Choroid plexus epithelial cell (primary cell): ENCODE measurements around the gene TTC23.

ENCODE experiments used
- DNase-seq: peaks from one replicate; pipeline ENCODE4 v3.0.0-alpha.2; 2010; ENCODE audit warnings: low read depth
- H3K4me3 ChIP-seq: 2 replicates; pipeline ENCODE4 v1.5.1; 2011; ENCODE audit warnings: low read depth, mild to moderate bottlenecking, control low read depth, low read length, moderate library complexity
- TF ChIP-seq, protein P1 (sequence below): conservative IDR thresholded peaks from 2 replicates; pipeline ENCODE4 v1.5.1; 2011; ENCODE audit warnings: low read depth, mild to moderate bottlenecking, control low read depth, inconsistent platforms, low read length, moderate library complexity

Gene TTC23

DNA sequence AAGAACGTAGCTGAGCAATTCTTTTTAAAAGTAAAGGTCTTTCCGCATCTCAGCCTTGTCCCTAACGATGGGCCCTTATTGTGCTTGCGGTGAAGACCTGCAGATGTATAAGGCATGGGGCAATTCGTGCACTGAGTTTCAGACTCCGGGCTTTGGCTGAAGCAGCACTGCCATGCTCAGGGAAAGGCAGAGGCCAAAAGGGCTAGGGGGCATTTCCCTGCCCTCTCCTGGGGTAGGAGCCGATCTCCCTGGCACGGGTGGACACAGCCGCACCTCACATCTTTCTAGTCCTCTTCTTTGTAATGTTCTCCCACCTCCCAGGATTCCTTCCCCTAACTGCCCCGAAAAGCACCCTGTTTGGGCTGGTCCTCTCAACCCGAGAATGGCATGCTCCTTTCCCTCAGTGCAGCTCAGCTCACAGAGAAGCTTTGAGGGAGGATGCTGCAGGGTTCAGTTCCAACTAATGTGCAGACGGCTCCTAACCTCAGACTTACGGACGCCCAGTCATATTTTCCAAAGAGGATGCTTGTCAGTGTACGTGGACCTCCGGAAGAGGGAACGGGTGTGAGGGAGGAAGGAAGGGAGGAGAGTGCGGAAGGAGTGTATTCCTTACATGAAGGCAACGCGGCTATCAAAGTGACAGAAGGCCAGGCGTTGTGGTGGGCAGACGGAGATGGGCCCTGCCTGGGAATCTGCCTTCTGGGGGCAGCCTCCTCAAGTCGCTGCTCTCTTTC is 83.3 kb downstream of the TTC23 start:
- H3K4me3 ChIP-seq, result no peak overlapping the region

DNA sequence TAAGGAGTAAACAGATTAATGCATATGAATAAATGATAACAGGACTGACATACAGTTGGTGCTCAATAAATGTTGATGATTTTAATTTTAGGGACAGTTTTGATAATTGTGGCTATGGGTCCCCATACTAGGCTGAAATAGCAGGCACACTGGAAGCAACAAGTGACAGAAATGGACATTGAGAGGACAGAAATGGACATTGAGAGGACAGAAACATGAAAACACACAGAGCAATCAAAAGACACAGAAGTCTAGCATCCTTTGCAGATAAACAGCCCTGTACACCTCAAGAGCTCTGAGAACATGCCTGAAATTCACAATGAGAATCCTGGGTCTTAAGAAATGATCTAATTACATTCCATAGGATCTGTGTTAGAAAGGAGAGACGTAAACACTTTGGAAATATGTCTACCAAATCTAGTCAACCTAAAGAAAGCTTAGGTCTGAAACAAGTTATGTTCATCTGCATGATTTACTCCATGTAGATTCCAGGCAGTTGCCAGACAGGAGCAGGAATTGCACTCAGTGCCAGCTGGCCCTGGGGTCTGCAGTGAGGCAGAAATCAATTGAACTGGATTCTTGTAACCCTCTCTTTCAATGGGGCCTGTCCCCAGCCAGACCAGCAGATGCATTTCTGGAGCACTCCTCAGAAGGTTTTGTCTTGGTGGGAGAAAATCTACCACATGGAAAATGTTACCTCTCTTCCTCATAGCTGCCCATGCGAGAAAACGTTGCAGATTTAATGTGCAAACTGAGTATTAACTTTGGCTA is 84.2 kb downstream of the TTC23 start:
- DNase-seq, result no peak
- TF ChIP-seq, protein P1, sequence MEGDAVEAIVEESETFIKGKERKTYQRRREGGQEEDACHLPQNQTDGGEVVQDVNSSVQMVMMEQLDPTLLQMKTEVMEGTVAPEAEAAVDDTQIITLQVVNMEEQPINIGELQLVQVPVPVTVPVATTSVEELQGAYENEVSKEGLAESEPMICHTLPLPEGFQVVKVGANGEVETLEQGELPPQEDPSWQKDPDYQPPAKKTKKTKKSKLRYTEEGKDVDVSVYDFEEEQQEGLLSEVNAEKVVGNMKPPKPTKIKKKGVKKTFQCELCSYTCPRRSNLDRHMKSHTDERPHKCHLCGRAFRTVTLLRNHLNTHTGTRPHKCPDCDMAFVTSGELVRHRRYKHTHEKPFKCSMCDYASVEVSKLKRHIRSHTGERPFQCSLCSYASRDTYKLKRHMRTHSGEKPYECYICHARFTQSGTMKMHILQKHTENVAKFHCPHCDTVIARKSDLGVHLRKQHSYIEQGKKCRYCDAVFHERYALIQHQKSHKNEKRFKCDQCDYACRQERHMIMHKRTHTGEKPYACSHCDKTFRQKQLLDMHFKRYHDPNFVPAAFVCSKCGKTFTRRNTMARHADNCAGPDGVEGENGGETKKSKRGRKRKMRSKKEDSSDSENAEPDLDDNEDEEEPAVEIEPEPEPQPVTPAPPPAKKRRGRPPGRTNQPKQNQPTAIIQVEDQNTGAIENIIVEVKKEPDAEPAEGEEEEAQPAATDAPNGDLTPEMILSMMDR, result no peak
- no peak overlapping the region for H3K4me3 ChIP-seq

More for the DNA sequence above, 83.3 kb downstream of the TTC23 start:
- no peak for DNase-seq
- TF ChIP-seq, protein P1, result no peak

- no peak for DNase-seq
- TF ChIP-seq, protein P1, result no peak
- no peak overlapping the region for H3K4me3 ChIP-seq
Measured at GRCh38 chr15:99164119-99164518, 85.3 kb downstream of the TTC23 start.

DNA sequence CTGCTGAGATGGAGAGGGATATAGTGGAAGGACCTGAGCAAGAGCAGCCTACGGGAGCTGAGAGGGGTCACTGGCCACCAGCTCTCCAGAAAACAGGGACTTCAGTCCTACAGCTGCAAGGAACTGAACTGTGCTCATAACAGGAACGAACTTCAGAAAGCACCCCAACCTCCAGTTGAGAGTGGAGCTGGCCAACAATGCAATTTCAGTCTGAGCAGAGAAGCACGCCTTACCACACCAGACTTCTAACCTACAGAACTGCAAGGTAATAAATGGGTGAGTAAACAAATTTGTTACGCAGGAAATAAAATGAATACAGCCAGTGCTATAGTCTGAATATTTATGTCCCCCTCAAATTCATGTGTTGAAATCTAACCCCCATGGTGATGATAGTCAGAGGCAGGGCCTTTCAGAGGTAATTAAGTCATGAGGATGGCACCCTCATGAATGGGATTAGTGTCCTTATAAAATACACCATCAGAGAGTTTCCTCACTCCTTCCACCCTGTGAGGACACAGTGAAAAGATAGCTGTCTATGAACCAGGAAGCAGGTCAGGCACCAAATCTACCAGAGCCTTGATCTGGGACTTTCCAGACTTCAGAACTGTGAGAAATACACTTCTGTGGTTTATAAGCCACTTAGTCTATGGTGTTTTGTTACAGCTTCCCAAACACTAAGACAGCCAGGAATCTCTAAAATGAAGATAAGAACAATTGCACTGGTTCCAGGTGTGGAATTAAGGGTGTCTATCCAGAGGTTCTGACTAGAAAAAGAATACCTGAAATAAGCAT is 85.9 kb downstream of the TTC23 start:
- no peak overlapping the region for H3K4me3 ChIP-seq
- peak; percentile 22 for DNase-seq
- TF ChIP-seq, protein P1, result no peak

DNA sequence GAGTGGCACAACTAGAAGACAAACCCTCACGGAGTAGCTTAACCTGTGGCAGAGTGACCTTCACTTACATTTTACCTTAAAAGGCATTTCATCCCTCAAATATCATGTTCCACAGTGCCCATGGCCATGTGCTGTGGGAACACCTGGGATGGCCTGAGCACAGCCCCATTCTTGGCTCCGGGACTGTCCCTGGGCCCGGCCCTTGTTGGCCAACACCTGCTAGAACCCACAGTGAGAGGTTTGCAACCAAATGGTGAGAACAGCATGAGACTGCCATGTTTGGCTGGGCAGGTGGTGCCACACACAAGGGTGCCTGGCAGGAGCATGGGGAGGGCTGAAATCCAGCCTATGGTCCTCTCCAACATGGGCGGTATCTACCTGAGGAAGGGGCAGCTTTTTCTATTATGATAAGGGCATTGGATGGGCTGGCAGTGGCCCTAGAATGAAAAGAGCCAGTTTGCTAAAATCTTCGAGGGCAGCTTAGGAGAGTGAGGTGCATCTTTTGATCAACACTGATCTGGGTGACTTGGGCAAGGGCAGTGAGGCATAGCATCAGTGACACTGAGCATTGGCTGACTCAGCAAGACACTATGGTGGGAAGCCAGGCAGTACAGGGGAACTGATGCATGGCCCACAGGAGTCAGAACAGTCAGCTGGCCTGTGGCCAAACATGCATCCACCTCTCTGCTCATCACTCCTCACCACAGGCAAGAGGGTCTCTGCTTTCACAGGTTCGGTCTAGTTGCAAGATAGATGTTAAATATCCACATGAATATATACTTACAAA is 90.6 kb downstream of the TTC23 start:
- DNase-seq, result no peak
- TF ChIP-seq, protein P1, result no peak

DNA sequence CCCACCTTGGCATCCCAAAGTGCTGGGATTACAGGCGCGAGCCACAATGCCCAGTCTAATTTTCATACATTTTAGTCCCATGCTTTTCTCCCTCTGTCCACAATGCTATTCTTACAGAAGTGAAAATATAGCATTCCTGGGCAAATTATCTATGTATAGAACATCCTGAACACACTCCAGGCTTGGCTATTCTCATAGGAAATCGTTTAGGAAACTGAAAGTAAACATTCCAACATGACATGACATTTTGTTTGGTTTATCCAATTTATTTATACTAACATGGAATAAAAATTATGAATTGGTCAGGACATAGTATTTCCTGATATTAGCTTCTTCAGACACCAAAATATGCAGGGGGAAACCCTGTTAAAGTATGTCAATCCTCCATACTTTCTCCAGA is 91.9 kb downstream of the TTC23 start:
- TF ChIP-seq, protein P1, result no peak
- H3K4me3 ChIP-seq, result no peak overlapping the region
- DNase-seq, result peak; percentile 25

More for the DNA sequence above, 90.6 kb downstream of the TTC23 start:
- H3K4me3 ChIP-seq, result no peak overlapping the region
